ENCODE data around the gene STK32B.

The STK32B gene

DNA sequence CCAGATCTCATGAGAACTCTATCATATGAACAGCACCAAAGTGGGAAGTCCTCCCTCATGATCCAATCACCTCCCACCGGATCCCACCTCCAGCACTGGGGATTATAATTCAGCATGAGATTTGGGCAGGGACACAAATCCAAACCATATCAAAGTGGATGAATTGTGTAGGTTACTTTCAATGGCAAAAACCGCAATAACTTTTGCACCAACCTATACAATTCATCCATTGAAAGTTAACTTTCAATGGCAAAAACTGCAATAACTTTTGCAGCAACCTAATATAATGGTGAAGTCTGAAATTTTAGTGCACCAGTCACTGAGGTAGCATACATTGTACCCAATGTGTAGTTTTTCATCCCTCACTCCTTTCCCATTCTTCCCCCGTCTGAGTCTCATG, 16.6 kb downstream of the STK32B start:
- no peak for DNase-seq

DNA sequence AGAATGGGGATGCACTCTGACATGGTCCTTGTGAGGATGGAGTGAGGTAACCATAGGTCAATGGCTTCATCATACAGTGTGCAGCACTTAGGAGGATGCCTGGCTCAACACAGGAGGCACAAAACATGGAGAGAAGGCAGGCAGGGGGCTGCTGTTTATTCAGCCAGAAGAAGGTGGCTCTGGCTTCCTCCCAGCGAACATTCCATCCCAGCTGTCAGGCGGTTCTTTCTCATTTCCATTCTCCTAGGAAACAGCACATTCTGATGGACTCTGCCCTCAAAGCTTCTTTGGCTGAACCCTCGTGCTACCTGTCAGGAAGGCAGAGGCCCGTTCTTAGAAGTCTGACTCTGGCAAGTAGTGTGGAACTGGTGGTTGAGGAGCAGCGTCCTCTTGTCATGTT, 18.6 kb downstream of the STK32B start:
- DNase-seq, result no peak

DNA sequence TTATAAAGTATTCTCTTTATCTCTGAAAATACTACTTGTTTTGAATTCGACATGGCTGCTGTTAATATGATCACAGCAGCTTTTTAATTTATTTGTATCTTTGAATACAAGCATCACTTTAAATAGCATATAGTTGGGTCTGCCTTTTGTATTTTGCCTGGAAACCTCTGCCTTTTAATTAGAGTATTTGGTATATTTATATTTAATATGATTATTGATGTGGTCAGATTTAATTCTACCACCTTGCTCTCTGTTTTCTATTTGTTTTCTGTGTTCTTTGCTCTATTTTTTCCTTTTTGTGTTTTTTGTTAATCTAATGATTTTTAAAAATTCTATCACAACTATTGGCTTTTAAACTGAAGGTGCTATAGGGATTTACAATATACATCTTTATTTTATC, 21.7 kb downstream of the STK32B start:
- no peak for DNase-seq

DNA sequence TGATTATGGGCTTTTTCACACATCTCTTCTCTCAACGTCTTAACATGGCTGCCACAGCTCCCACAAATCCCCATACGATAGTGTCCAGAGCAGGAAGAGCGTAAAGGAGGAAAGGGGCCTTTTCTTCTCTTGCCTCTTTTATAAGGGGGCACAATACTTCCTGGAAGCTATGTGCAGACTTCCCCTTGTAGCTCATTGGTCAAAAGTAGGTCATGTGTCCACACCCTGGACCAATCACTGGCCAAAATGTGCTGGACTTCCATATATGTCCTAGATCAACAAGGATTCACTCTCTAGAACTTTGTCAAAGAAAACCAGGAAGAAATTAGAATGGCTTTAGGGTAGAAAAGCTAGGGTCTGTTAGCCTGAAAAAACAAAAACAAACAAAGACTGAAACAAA, 26.7 kb downstream of the STK32B start:
- no peak for DNase-seq

DNA sequence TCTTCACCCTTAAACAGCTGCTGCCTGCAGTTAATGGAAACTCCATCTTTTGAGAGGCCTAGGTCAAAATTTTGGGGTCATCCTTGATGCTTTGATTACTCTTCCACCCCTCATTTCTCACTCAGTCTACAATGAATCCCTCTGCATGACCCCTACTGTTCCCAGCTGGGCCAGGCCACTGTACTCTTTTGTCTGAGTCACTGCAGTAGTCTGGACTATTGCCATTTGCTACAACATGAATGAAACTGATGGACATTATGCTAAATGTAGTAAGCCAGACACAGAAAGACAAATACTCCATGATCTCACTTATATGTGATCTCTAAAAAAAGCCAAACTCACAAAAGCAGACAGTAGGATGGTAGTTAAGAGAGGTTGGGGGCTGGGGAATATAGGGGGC, 28.3 kb downstream of the STK32B start:
- DNase-seq, result no peak

DNA sequence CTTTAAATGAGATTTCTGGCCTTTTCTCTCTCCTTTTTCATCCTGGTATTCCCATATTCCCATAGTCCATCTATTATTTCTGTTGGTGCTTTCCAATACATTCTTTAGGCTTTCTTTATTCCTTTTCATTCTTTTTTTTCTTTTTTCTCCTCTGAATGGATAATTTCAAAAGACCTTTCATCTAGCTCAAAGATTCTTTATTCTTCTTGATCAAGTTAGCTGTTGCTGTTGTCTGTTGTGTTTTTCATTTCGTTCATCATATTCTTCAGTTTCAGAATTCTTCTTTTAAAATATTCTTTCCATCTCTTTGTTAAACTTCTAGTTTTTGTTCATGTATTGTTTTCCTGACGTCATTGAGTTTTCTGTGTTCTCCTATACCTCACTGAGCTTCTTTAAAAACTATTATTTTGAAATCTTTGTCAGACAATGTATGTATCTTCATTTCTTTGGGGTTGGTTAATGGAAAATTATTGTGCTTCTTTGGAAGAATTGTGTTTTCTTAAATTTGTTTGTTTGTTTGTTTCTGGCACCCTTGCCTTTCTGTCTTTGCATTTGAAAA, 30.2 kb downstream of the STK32B start:
- DNase-seq, result no peak

DNA sequence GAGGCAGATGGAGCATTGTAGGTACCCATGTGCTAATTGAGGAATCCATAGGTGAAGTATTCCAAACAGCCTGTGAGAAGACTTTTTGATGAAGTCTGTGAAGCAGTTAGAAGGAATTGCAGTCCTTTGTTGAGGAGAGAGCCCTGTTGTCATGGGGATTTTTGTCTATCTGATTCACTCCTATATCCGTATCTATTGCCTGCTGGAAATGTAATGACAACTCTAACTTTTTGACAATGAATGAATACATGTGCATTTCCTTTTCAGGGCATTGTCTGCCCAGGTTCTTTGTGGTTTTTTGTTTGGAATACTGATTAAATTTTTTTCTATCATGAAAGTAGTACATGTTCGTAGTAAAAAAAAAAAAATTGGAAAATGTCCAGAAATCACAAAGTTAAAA, 31.1 kb downstream of the STK32B start:
- DNase-seq, result no peak

DNA sequence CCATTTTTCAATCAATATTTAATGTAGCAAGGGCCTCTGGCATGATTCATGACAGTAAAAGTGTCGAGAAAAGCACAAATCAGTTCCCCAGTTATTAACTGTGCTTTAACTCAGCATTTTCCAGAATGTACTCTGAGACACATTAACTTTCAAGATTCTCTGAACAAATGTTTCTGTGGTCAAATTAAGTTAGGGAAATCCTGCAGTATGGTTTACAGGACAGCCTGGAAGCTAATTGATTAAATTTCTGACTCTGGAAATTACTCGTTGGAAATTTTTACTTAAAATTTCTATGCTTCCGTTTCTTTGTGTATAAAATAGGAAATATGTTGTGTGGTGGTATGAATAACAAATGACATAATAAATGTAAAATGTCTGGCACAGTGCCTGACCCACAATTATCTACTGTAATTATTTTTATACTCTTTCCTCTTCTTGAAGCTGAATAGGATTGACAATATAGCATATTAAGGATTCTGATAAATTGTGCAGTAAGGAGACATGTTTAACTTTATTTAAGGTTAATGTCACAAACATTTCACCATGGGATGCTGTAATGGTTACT, 33.7 kb downstream of the STK32B start:
- no peak for DNase-seq

DNA sequence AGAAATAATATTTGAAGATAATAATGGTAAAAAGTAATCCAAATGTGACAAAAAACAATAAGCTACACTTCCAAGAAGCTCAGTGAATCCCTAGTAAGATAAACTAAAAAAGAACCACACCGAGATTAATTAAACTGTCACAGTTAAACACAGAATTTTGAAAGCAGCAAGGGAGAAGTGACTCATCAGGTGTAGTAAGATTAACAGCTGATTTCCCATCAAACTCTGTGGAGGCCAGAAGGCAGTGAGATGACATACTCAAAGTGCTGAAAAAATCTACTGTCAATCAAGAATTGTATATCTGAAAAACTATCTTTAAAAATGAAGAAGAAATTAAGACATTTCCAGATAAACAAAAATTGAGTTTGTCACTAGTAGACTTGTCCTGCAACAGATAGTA, 35.3 kb downstream of the STK32B start:
- DNase-seq, result no peak

DNA sequence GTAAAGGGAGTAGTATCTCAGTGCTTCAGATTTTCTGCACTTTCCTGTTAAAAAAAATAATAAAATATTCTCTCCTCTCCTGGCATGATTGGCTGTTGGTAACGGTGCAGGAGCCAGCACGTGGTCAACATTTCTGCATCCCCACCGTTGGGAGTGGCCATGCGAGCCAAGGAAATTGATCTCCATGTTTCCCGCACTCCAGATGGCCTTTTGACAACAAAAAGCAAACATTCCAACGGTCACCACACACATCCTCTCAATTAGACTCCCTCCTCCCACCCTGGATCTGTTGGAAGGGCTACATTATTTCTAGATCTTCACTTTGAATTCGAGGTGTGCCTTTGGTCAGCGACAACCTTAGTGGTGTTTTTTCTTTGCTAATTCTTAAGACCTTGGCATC, 45.0 kb downstream of the STK32B start:
- DNase-seq, result no peak

DNA sequence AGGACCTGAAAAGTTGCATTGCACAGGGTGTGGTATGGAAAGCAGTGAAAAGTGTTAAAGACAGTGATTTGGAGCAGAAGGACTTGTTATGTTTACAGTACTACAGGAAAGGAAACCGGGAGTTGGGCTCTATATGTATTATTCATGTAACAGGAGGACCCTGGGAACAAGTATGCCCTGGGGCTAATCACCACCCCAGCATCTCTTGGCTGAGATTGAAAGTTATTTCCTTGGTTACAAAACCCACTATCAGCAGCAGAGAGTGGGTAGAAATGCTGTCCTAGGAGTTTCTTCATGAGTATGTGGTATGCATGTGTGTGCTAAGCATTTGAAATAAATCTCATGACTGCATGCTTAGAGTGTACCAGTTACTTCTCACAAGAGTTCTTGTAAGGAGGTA, 46.9 kb downstream of the STK32B start:
- no peak for DNase-seq

DNA sequence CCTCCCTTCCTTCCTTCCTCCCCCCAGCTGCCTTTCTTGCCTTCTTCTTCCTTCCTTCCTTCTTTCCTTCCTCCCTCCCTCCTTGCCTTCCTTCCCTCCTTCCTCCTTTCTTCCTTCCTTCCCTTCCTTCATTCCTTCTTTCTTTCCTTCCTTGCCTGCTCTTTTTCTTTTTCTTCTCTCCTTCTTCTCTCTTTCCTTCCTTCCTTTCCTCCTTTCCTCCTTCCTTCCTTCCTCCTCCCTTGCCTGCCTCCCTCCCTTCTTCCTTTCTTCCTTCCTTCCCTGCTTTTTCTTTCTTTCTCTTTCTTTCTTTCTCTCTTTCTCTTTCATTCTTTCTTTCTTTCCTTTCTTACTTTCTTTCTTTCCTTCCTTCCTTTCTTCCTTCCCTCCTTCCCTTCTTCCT, 49.1 kb downstream of the STK32B start:
- DNase-seq, result no peak

DNA sequence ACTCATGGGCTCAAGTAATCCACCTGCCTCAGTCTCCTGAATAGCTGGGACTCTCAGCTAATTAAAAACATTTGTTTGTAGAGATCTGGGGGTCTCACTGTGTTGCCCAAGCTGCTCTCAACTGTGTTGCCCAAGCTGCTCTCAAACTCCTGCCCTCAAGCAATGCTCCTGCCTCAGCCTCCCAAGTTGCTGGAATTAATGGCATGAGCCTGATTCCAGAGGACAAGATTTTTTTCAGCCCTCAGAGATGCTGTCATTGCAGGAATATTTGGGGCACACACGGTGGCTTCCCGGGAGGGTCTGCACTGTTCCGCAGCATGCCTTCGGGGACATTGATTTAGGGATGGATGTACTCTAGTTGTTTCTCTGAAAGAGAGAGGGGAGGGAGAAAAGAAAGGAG, 49.7 kb downstream of the STK32B start:
- DNase-seq, result no peak

DNA sequence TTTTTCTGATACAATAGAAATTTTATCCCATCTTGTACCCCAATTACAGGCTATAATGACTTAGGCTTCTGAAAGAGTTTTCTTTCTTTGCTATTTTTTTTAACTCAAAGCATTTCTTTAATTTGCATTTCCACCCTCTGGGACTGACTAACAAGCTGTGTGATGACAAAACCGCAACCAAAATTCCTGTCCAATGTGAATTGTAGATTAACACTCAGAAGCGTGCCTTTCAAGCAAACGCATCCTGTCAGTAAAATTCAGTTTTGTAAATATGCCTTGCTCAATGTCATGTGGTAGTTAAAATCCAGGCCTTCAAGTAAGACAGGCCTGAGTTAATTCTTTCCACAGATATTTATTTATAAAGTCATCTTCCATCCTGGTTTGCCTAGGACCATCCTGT, 50.3 kb downstream of the STK32B start:
- no peak for DNase-seq

DNA sequence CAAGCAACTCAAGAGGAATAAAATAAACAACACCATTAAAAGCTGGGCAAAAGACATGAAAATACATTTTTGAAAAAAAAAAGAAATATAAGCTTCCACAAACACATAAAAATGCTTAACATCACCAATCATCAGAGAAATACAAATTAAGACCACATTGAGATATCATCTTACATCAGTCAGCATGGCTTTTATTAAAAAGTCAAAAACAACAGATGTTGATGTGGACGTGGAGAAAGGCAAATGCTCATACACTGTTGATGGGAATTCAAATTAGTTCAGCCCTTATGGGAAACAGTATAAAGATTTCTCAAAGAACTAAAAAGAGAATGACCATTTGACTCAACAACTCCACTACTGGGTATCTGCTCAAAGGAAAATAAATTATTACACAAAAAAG, 59.6 kb downstream of the STK32B start:
- DNase-seq, result no peak

DNA sequence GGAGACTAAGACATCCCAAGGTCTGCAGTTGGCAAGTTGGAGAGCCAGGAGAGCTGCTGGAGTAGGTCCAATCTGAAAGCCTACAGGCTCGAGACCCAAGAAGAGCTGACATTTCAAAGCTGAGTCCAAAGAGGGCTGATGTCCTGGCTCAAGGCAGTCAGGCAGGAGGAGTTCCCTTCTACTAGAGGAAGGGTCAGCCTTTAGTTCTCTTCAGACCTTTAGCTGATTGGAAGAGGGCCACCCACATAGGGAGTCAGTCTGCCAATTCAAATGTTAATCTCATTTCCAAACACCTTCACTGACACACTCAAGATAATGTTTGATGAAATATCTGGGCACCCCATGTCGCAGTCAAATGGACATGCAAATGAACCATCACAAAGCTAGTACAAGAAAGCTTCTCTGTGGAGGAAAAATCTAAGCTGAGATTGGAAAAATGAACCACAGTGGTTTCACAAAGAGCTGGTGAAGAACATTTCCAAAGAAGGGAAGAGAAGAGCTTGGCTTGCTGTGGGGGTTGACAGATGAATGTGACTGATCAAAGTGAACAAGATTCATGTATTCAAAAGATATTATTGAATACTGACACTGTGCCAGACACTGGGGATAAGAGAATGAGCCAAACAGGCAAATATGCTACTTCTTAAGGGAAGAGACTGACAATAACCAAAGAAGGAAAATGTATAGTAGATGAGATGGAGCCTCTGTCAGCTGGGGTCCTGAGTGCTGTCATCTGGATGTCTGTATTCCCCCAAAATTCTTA, 61.2 kb downstream of the STK32B start:
- DNase-seq, result no peak

DNA sequence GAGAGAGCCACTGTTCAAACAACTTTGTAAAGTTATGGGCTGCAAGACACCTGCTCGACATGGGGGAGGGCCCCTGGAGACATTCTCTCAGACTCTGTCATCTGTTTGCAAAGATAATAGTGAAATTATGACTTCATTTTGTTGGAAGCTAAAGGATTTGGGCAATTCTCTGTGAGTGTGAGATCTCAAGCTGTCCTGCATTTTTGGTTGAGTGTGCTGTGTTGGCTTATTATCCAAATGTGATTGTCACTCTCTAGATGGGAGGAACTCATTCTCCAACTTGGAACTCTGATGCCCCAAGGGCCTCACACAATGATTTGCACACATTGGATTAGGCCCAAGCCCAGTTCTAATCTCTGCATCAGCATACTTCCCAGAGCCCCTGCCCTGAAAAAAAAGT, 63.7 kb downstream of the STK32B start:
- no peak for DNase-seq

DNA sequence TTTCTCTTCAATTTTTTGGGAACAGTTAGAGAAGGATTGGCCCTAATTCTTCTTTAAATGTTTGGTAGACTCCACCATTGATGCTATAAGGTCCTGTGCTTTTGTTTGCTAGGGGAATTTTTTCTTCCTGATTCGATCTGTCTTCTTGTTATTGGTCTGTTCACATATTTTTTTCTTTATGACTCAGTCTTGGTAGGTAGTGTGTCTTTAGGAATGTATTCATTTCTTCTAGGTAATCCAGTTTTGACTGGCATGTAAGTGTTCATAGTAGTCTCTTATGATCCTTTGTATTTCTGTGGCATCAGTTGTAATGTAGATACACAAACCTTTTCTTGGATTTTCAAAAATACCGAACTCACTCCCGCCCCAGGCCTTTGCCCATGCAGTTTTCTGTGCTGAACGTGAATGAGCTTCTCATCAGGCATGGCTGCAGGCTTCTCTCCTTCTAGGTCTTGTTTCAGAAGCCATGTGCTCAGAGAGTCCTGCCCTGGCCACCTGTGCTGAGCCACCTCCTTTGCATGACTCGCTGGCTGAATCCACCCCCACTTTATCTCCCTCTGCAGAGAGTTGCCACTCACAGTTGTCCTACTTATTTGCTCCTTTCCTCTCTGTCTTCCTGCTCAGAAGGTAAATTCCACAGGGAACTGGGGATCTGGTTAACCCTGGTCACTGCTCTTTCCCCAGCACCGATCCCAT, 67.0 kb downstream of the STK32B start:
- no peak for DNase-seq

DNA sequence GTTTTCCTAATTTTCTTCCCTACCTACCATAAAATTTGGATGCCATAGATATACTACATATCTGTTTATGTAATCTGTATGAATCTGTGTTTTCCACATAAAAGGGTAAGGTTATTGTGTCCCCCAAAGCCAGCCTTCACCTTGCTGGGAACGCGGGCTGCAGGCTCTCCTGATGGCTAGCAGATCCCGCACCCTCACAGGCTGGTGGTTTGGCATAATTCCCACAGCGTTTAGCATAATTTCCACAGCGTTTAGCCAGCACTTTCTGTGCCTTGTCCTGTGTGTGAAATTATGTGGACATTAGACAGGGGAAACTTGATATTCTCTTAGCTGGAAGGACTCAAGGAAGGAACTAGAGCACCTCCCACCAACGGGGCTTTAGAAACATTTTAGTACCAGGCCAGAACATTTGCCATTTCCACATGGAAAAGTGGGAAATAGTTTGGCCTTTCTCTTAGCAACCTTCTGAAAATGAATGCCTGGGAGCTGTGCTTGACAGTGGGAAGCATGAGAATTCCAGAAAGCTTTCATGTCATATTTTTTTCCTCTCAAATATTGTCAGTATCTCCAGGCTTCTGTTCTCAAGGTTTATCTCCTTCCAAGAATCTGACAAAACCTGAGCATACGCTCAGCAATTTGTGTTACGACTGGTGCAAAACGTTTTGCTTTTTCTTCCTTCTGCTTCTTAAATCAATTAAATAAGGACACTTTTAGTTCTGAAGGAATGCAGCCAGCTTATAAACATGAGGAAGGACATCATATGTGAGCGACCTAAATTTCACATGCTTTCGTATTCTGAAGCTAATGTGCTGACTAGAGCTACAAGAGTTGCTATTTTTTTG, 67.9 kb downstream of the STK32B start:
- no peak for DNase-seq

DNA sequence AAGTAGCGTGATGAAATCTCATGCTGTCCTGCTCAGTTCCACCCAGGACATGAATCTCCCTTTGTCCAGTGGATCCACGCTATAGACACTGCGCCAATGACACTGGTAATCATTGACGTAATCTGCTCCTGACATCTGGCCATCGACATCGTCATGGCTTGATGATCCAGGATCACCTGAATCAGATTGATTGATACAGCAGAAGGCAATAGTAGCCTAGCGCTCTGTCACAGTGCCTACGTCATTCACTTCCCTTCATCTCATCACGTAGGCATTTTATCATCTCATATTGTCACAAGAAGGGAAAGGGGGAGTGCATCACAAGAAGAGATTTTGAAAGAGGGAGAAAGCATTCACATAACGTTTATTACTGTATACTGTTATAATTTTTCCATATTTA, 68.8 kb downstream of the STK32B start:
- DNase-seq, result no peak

DNA sequence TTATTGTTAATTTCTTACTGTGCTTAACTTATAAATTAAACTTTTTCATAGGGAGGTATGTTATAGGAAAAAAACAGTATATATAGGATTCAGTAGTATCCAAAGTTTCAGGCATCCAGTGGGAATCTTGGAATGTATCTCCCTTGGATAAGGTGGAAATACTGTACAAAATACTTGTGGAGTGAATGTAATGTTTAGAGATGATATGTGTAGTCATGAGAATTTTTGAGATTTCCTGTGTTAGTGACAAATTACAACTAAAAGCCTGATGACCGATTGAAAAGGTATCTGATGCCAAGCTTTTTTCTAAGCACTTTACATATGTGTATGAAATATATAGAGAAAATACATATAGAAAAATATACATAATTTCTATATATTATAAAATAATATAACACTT, 69.2 kb downstream of the STK32B start:
- DNase-seq, result no peak

DNA sequence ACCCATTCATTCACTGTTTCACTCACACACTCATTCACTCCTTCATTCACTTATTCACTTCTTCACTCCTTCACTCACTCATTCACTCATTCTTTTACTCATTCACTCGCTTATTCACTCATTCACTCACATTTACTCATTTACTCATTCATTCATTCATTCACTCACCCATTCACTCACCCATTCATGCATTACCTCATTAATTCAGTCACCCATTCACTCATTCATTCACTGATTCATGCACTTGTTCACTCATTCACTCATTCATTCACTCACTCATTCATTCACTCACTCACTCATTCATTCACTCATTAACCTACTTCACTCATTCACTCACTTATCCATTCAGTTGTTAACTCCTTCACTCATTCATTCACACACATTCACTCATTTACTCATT, 70.8 kb downstream of the STK32B start:
- DNase-seq, result no peak

Measured in hypothalamus (tissue), 51 donors.